GM21786 (cell line): ENCODE results near the gene VPS35.

Experiments
- ATAC-seq: cut with Tn5 transposase; IDR thresholded peaks from one replicate; pipeline ENCODE4 v1.9.1; 2021; ENCODE audit not compliant: unreplicated experiment

VPS35 gene

GRCh38 chr16:46620266-46621005 is 68.5 kb downstream of the VPS35 start:
- peak; percentile 8 for ATAC-seq

- no peak for ATAC-seq
Observed at GRCh38 chr16:46618516-46618915, 70.5 kb downstream of the VPS35 start.

- no peak for ATAC-seq
Observed at GRCh38 chr16:46614006-46614405, 75.0 kb downstream of the VPS35 start.

GRCh38 chr16:46613352-46613751 is 75.6 kb downstream of the VPS35 start:
- ATAC-seq, result no peak

GRCh38 chr16:46612121-46612520 is 76.9 kb downstream of the VPS35 start:
- ATAC-seq, result peak; percentile 66

- no peak for ATAC-seq
Observed at GRCh38 chr16:46607529-46607928, 81.4 kb downstream of the VPS35 start.

GRCh38 chr16:46606231-46606630 is 82.7 kb downstream of the VPS35 start:
- no peak for ATAC-seq
